ENCODE measurements around the gene DGKQ.

Gene DGKQ

GRCh38 chr4:974668-975067 is 1.3 kb upstream of the DGKQ start:
- DNase-seq, result no peak

- no peak for DNase-seq
These were observed 531 bp downstream of the DGKQ start for GRCh38 chr4:972651-973424.

- no peak for DNase-seq
These were observed 1.5 kb downstream of the DGKQ start for GRCh38 chr4:971666-972500.

GRCh38 chr4:970854-971520 is 2.4 kb downstream of the DGKQ start:
- DNase-seq, result no peak

- no peak for DNase-seq
These were observed 3.2 kb downstream of the DGKQ start for GRCh38 chr4:970046-970745.

GRCh38 chr4:968621-969394 is 4.6 kb downstream of the DGKQ start:
- DNase-seq, result no peak

GRCh38 chr4:968221-968620 is 5.1 kb downstream of the DGKQ start:
- DNase-seq, result no peak

GRCh38 chr4:967113-968104 is 6.0 kb downstream of the DGKQ start:
- DNase-seq, result no peak

- DNase-seq, result no peak
These were observed 6.9 kb downstream of the DGKQ start for GRCh38 chr4:966266-967112.

GRCh38 chr4:965766-966134 is 7.6 kb downstream of the DGKQ start:
- DNase-seq, result no peak

- DNase-seq, result no peak
These were observed 8.2 kb downstream of the DGKQ start for GRCh38 chr4:965048-965765.

- no peak for DNase-seq
These were observed 8.9 kb downstream of the DGKQ start for GRCh38 chr4:964346-965025.

- no peak for DNase-seq
These were observed 9.8 kb downstream of the DGKQ start for GRCh38 chr4:963276-964225.

- DNase-seq, result peak; percentile 2
These were observed 10.8 kb downstream of the DGKQ start for GRCh38 chr4:962231-963208.

- no peak for DNase-seq
These were observed 11.8 kb downstream of the DGKQ start for GRCh38 chr4:961351-962230.
